Neuronal stem cell (in vitro differentiated cells): Measurements from ENCODE around the gene SPOCK1.

Source experiments
- DNase-seq: peaks from one replicate; pipeline ENCODE4 v3.0.0-alpha.2; 2013; ENCODE audit warnings: low spot score
- H2AFZ ChIP-seq: one replicate; pipeline ENCODE4 v1.6.1; 2013; ENCODE audit warnings: mild to moderate bottlenecking, low read length, inconsistent platforms
- H2AK5ac ChIP-seq: 2 replicates; pipeline ENCODE4 v1.6.1; 2013; ENCODE audit warnings: low read depth, mild to moderate bottlenecking, inconsistent platforms, low read length, moderate library complexity, mixed read lengths
- H2BK120ac ChIP-seq: 2 replicates; pipeline ENCODE4 v1.6.1; 2013; ENCODE audit warnings: low read depth, mild to moderate bottlenecking, inconsistent platforms, low read length, moderate library complexity, mixed read lengths
- H2BK12ac ChIP-seq: one replicate; pipeline ENCODE4 v1.6.1; 2013; ENCODE audit warnings: low read length, inconsistent platforms
- H2BK15ac ChIP-seq: 2 replicates; pipeline ENCODE4 v1.6.1; 2013; ENCODE audit warnings: mild to moderate bottlenecking, low read length, inconsistent platforms, mixed read lengths
- H2BK5ac ChIP-seq: one replicate; pipeline ENCODE4 v1.6.1; 2013; ENCODE audit warnings: inconsistent platforms, mild to moderate bottlenecking, low read length, moderate library complexity
- H3K14ac ChIP-seq: one replicate; pipeline ENCODE4 v1.6.1; 2013; ENCODE audit warnings: low read length, inconsistent platforms
- H3K18ac ChIP-seq: 2 replicates; pipeline ENCODE4 v1.6.1; 2013; ENCODE audit warnings: low read length, inconsistent platforms
- H3K23ac ChIP-seq: 2 replicates; pipeline ENCODE4 v1.6.1; 2013; ENCODE audit warnings: low read depth, mild to moderate bottlenecking, mixed read lengths, low read length, inconsistent platforms; ENCODE audit not compliant: poor library complexity
- H3K27ac ChIP-seq: replicated peaks from 3 replicates; pipeline ENCODE4 v1.5.1; 2013; ENCODE audit warnings: low read length, inconsistent platforms
- H3K27me3 ChIP-seq, 3 experiments: 2 replicates each; pipeline ENCODE4 v1.6.1; 2013; ENCODE audit warnings: low read length in 3 of 3, mild to moderate bottlenecking in 2 of 3, inconsistent platforms in 1 of 3, low read depth in 1 of 3, mixed read lengths in 1 of 3, moderate library complexity in 1 of 3; ENCODE audit not compliant: control insufficient read depth in 3 of 3, insufficient read depth in 3 of 3
- H3K36me3 ChIP-seq, 2 donors: replicated peaks in 1 of 2; 2 replicates each; pipeline ENCODE4 v1.6.1; 2013; ENCODE audit warnings: low read length in 2 of 2; ENCODE audit not compliant: control insufficient read depth in 2 of 2, insufficient read depth in 2 of 2
- H3K4ac ChIP-seq: 2 replicates; pipeline ENCODE4 v1.6.1; 2013; ENCODE audit warnings: inconsistent platforms, mild to moderate bottlenecking, low read length, moderate library complexity
- H3K4me1 ChIP-seq, 2 donors: 1 replicate in 1 of 2; 2 replicates in 1 of 2; pipeline ENCODE4 v1.6.1; 2013; ENCODE audit warnings: low read length in 2 of 2, low read depth in 1 of 2; ENCODE audit not compliant: control insufficient read depth in 2 of 2, insufficient read depth in 1 of 2
- H3K4me2 ChIP-seq: one replicate; pipeline ENCODE4 v1.6.1; 2013; ENCODE audit warnings: mild to moderate bottlenecking, low read length, inconsistent platforms; ENCODE audit not compliant: insufficient read depth, poor library complexity, severe bottlenecking
- H3K4me3 ChIP-seq, 2 donors: 2 replicates each; pipeline ENCODE4 v1.5.1; 2013; ENCODE audit warnings: low read length in 2 of 2, mild to moderate bottlenecking in 2 of 2, inconsistent platforms in 1 of 2, moderate library complexity in 1 of 2
- H3K79me1 ChIP-seq: one replicate; pipeline ENCODE4 v1.6.1; 2013; ENCODE audit warnings: low read depth, mild to moderate bottlenecking, inconsistent platforms, low read length, moderate library complexity
- H3K9ac ChIP-seq: one replicate; pipeline ENCODE4 v1.6.1; 2013; ENCODE audit warnings: mild to moderate bottlenecking, low read depth, low read length, inconsistent platforms; ENCODE audit not compliant: poor library complexity
- H3K9me3 ChIP-seq, 2 donors: replicated peaks in 1 of 2; 2 replicates each; pipeline versions ENCODE3 to v1.6.1; 2013; ENCODE audit warnings: low read length in 2 of 2, mild to moderate bottlenecking in 2 of 2, inconsistent platforms in 1 of 2, low read depth in 1 of 2, mixed read lengths in 1 of 2, moderate library complexity in 1 of 2; ENCODE audit not compliant: control insufficient read depth in 2 of 2, insufficient read depth in 1 of 2
- H4K8ac ChIP-seq: one replicate; pipeline ENCODE4 v1.6.1; 2013; ENCODE audit warnings: low read depth, mild to moderate bottlenecking, inconsistent platforms, low read length, moderate library complexity
- H4K91ac ChIP-seq: one replicate; pipeline ENCODE4 v1.6.1; 2013; ENCODE audit warnings: low read length, low read depth, mild to moderate bottlenecking, inconsistent platforms; ENCODE audit not compliant: poor library complexity
- WGBS, 2 donors: extraction: QIAGEN DNeasy Blood & Tissue Kit; methylation state at CpG; one replicate each; pipeline ENCODE4 v1.1.7; 2013; ENCODE audit warnings: missing lambda C conversion rate in 2 of 2, mixed read lengths in 1 of 2; ENCODE audit not compliant: insufficient read length in 2 of 2, insufficient replicate concordance in 1 of 2; ENCODE audit errors: extremely low coverage in 2 of 2; 5-methylcytosine and 5-hydroxymethylcytosine counted together

SPOCK1 gene

DNA sequence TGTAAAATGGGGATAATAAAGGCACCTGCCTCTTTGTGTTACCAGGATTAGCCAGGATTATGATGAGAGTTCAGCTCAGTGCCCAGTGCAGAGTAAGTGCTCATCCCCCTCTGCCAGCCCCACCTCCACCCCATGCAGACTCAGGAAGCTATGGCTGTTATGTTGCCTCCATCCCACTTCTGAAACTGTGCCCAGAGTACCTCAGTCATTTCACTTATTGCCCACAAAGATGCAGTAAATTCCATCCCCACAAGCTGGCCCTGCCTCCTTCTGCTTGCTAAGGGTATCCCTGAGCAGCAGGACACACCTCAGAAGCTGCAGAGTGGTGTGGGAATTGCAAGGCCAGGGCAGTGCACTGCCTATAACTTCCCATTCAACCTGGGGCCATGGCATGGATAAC, 415.1 kb downstream of the SPOCK1 start:
- H3K9me3 ChIP-seq = no peaks in the 10 kb centered on the region
- H2AFZ ChIP-seq = no peak overlapping the region
- H3K23ac ChIP-seq = no peak overlapping the region
- H3K18ac ChIP-seq = no peak overlapping the region
- H2BK120ac ChIP-seq = no peak overlapping the region
- no peak for DNase-seq
- H3K27ac ChIP-seq = no peak overlapping the region
- peaks cover 0 to 6% of the 10 kb centered on the region in 2 donors for H3K4me1 ChIP-seq
- H3K79me1 ChIP-seq = no peaks in the 10 kb centered on the region
- H2BK12ac ChIP-seq = no peak overlapping the region
- H2AK5ac ChIP-seq = no peak overlapping the region
- H3K14ac ChIP-seq = no peak overlapping the region
- no peak overlapping the region for H3K9ac ChIP-seq
- H2BK5ac ChIP-seq = no peak overlapping the region
- no peak overlapping the region for H4K91ac ChIP-seq
- H3K36me3 ChIP-seq = no peaks in the 10 kb centered on the region
- H4K8ac ChIP-seq = no peak overlapping the region
- no peaks in the 10 kb centered on the region for H3K27me3 ChIP-seq
- no peak overlapping the region for H3K4ac ChIP-seq
- no peak overlapping the region for H3K4me3 ChIP-seq
- H3K4me2 ChIP-seq = no peak overlapping the region
- H2BK15ac ChIP-seq = no peak overlapping the region

- H2BK120ac ChIP-seq = no peak overlapping the region
- no peaks in the 10 kb centered on the region for H3K27me3 ChIP-seq
- H3K18ac ChIP-seq = no peak overlapping the region
- no peak overlapping the region for H3K9ac ChIP-seq
- H4K91ac ChIP-seq = no peak overlapping the region
- H3K14ac ChIP-seq = no peak overlapping the region
- H4K8ac ChIP-seq = no peak overlapping the region
- H3K36me3 ChIP-seq = no peaks in the 10 kb centered on the region
- DNase-seq = no peak
- no peak overlapping the region for H2BK15ac ChIP-seq
- H3K4me2 ChIP-seq = no peak overlapping the region
- no peak overlapping the region for H3K23ac ChIP-seq
- H2AFZ ChIP-seq = no peak overlapping the region
- no CpG with 5 or more reads among the region's 6 CpGs for WGBS, 2 donors
- H2BK5ac ChIP-seq = no peak overlapping the region
- no peak overlapping the region for H3K4ac ChIP-seq
- no peak overlapping the region for H2AK5ac ChIP-seq
- H3K9me3 ChIP-seq = no peaks in the 10 kb centered on the region
- no peak overlapping the region for H2BK12ac ChIP-seq
- H3K27ac ChIP-seq = no peak overlapping the region
- no peaks in the 10 kb centered on the region for H3K79me1 ChIP-seq
- H3K4me1 ChIP-seq = peaks cover 0 to 10% of the 10 kb centered on the region in 2 donors
- no peak overlapping the region for H3K4me3 ChIP-seq
Measured at GRCh38 chr5:137082951-137083350, 416.2 kb downstream of the SPOCK1 start.

DNA sequence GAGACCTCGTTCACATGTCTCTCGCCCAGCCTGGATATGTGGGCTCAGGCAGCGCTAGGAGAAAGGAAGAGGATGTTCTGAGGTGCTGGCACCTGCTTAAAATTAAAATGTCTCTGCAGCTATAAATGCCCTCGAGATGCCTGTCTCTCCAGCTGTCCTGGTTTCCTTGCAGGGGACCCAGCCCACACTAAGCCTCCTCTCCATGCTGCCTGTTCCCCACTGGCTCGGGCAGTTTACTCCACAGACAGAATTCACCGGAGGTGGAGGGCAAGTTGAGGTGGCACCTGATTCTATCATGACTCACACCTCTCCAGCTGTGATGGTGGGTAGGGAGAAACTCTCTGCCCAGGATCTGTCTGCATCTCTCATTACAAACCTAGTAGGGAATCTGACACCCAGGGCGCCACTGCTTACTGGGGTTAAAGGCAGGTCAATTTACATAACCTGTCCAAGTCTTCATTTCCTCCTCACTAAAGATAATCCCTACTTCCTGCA, 420.9 kb downstream of the SPOCK1 start:
- H2BK12ac ChIP-seq = no peak overlapping the region
- no peak overlapping the region for H3K4ac ChIP-seq
- no peak overlapping the region for H2BK5ac ChIP-seq
- H3K18ac ChIP-seq = no peak overlapping the region
- no peaks in the 10 kb centered on the region for H3K9me3 ChIP-seq
- no peak overlapping the region for H3K4me3 ChIP-seq
- no peak overlapping the region for H2BK120ac ChIP-seq
- H3K79me1 ChIP-seq = no peaks in the 10 kb centered on the region
- H4K8ac ChIP-seq = no peak overlapping the region
- H3K14ac ChIP-seq = no peak overlapping the region
- H3K4me1 ChIP-seq = peaks cover 0 to 8% of the 10 kb centered on the region in 2 donors
- H3K4me2 ChIP-seq = no peak overlapping the region
- no peak overlapping the region for H4K91ac ChIP-seq
- no peaks in the 10 kb centered on the region for H3K36me3 ChIP-seq
- no peak overlapping the region for H2AFZ ChIP-seq
- H3K23ac ChIP-seq = no peak overlapping the region
- no peak for DNase-seq
- H3K27ac ChIP-seq = no peak overlapping the region
- no peak overlapping the region for H2BK15ac ChIP-seq
- no peak overlapping the region for H3K9ac ChIP-seq
- H2AK5ac ChIP-seq = no peak overlapping the region
- H3K27me3 ChIP-seq = no peaks in the 10 kb centered on the region
- no CpG with 5 or more reads among the region's 7 CpGs for WGBS, 2 donors

DNA sequence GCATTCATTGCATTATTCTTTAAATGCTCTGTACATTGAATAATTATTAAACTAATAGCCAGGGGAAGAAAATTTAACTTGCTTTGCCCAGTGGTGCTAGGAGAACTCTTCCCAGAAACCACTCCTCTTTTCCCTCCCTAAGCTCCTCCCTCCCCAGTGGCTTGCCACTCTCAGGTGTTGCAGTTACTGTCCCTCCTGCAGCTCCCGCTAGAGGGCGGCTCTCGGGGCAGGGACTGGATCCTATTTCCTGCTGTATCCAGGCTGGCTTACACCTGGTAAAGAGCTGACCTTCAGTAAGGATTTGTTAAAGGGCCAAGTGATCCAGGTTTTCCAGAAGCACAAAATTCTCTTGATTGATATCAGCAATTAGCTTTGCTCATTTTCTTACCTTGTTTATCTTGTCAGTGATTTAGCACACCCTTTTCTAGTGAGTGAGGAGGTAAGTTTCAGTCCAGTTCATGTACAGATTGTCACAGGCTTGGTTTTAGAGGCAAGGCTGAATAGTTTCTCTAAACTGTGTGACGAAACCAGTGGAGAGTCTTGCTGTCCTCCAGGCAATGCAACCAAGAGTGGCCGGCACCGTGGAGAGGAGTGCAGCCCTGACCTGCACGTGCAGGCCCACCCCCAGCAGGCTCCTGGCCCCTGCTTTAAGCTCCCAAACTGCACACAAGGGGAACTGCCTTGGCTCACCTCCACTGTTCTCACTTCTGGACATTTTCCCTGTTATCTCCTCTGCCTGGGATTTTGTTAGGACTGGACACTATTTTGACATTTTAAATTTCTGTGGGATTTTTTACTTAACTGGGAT, 423.8 kb downstream of the SPOCK1 start:
- Histone ChIP-seq H3K36me3 (no peaks in the 10 kb centered on the region), H3K14ac (no peak overlapping the region), H3K27me3 (no peaks in the 10 kb centered on the region), H2BK12ac (no peak overlapping the region), H2AFZ (no peak overlapping the region), H2BK120ac (no peak overlapping the region), H3K18ac (no peak overlapping the region), H3K4me1 (peaks cover 0 to 4% of the 10 kb centered on the region in 2 donors), H2BK15ac (no peak overlapping the region), H3K4me2 (no peak overlapping the region), H3K79me1 (no peaks in the 10 kb centered on the region), H3K9ac (no peak overlapping the region), H3K4me3 (no peak overlapping the region), H3K4ac (no peak overlapping the region), H4K91ac (no peak overlapping the region), H4K8ac (no peak overlapping the region), H3K27ac (no peak overlapping the region), H2BK5ac (no peak overlapping the region), H2AK5ac (no peak overlapping the region), H3K9me3 (no peaks in the 10 kb centered on the region), H3K23ac (no peak overlapping the region)
- no CpG with 5 or more reads among the region's 7 CpGs for WGBS, 2 donors
- peak; percentile 39 for DNase-seq
